Thyroid gland (tissue), 4 donors: ENCODE data around the gene TRUB1.

Experiments
- POLR2A ChIP-seq, 2 donors: fragments of 450-650 bp; IDR thresholded peaks; one replicate each; pipeline ENCODE4 v1.6.1; 2017; ENCODE audit warnings: antibody characterized with exemption in 2 of 2, mild to moderate bottlenecking in 2 of 2, moderate library complexity in 1 of 2
- TF ChIP-seq, protein P1 (sequence below), 6 experiments: fragments of 200-600 bp in 3 of 6; fragments of 450-650 bp in 3 of 6; sonication (generic) in 3 of 6; IDR thresholded peaks; one replicate each; pipeline ENCODE4 v1.5.1; 2016 to 2019; ENCODE audit warnings: antibody characterized with exemption in 6 of 6, mild to moderate bottlenecking in 2 of 6, inconsistent platforms in 1 of 6, moderate library complexity in 1 of 6

DNA sequence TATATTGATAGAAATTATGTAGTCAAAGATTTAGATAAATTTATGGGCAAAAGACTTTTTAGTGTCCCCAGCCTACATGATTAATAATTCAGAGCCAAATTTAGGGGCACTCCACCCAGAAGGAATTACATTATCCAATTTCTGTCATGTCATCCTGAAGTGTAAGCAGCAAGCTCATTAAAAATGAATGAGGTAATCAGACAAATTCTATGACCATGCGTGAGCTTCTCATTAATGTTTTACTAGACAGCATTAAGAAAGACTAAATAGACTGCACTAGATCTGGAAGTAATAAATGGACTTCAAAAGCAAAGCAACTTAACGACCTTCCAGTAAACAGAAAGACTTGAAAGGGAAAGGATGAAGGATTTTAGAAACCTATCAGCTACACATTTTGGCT lies 22.7 kb upstream of the TRUB1 start:
- TF ChIP-seq, protein P1, sequence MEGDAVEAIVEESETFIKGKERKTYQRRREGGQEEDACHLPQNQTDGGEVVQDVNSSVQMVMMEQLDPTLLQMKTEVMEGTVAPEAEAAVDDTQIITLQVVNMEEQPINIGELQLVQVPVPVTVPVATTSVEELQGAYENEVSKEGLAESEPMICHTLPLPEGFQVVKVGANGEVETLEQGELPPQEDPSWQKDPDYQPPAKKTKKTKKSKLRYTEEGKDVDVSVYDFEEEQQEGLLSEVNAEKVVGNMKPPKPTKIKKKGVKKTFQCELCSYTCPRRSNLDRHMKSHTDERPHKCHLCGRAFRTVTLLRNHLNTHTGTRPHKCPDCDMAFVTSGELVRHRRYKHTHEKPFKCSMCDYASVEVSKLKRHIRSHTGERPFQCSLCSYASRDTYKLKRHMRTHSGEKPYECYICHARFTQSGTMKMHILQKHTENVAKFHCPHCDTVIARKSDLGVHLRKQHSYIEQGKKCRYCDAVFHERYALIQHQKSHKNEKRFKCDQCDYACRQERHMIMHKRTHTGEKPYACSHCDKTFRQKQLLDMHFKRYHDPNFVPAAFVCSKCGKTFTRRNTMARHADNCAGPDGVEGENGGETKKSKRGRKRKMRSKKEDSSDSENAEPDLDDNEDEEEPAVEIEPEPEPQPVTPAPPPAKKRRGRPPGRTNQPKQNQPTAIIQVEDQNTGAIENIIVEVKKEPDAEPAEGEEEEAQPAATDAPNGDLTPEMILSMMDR (IDR thresholded peaks at IDR 0.05), result no peak
- no peak for TF ChIP-seq POLR2A (IDR thresholded peaks at IDR 0.05)
